MM.1S (cell line): ENCODE results near the gene DIS3L2.

Source experiments
- DNase-seq: peaks from one replicate; pipeline ENCODE4 v3.0.0-alpha.2; 2015
- H2AFZ ChIP-seq: fragments of 300-600 bp; sonication (generic); 2 replicates; pipeline ENCODE4 v1.6.0; 2016; ENCODE audit warnings: antibody characterized with exemption, low read length
- H3F3A ChIP-seq: fragments of 300-600 bp; sonication (generic); 2 replicates; pipeline ENCODE4 v1.6.1; 2016; ENCODE audit warnings: mild to moderate bottlenecking, antibody characterized with exemption, low read length, moderate library complexity, mixed read lengths; ENCODE audit not compliant: insufficient read depth
- H3K27ac ChIP-seq: fragments of 300-600 bp; sonication (generic); 2 replicates; pipeline ENCODE4 v1.5.1; 2016; ENCODE audit warnings: mild to moderate bottlenecking, low read length
- H3K27me3 ChIP-seq: fragments of 300-600 bp; sonication (generic); replicated peaks from 2 replicates; pipeline ENCODE4 v1.6.0; 2016; ENCODE audit warnings: low read length; ENCODE audit not compliant: insufficient read depth
- H3K36me3 ChIP-seq: fragments of 300-600 bp; sonication (generic); replicated peaks from 2 replicates; pipeline ENCODE4 v1.6.1; 2016; ENCODE audit warnings: mild to moderate bottlenecking, low read length, mixed read lengths; ENCODE audit not compliant: insufficient read depth
- H3K4me1 ChIP-seq: fragments of 300-600 bp; sonication (generic); 2 replicates; pipeline ENCODE4 v1.6.1; 2016; ENCODE audit warnings: low read length, mixed read lengths
- H3K4me2 ChIP-seq: fragments of 300-600 bp; sonication (generic); 2 replicates; pipeline ENCODE4 v1.6.0; 2016; ENCODE audit warnings: low read depth, low read length
- H3K4me3 ChIP-seq: fragments of 300-600 bp; sonication (generic); 2 replicates; pipeline ENCODE4 v1.5.1; 2016; ENCODE audit warnings: low read length, mixed read lengths
- H3K79me2 ChIP-seq: fragments of 300-600 bp; sonication (generic); 2 replicates; pipeline ENCODE4 v1.6.1; 2016; ENCODE audit warnings: mixed run types, low read length, mixed read lengths
- H3K9ac ChIP-seq: fragments of 300-600 bp; sonication (generic); 2 replicates; pipeline ENCODE4 v1.6.1; 2016; ENCODE audit warnings: low read length, mixed read lengths
- H3K9me2 ChIP-seq: fragments of 300-600 bp; sonication (generic); replicated peaks from 2 replicates; pipeline ENCODE4 v1.6.1; 2016; ENCODE audit warnings: mild to moderate bottlenecking, low read length, mixed read lengths; ENCODE audit not compliant: insufficient read depth
- H3K9me3 ChIP-seq: fragments of 300-600 bp; sonication (generic); replicated peaks from 2 replicates; pipeline ENCODE4 v1.6.1; 2016; ENCODE audit warnings: mild to moderate bottlenecking, low read length, mixed read lengths; ENCODE audit not compliant: insufficient read depth
- H4K20me1 ChIP-seq: fragments of 300-600 bp; sonication (generic); 2 replicates; pipeline ENCODE4 v1.6.1; 2016; ENCODE audit warnings: mild to moderate bottlenecking, low read length, moderate library complexity, mixed read lengths; ENCODE audit not compliant: insufficient read depth
- EZH2 ChIP-seq: fragments of 300-600 bp; sonication (generic); optimal IDR thresholded peaks from 2 replicates; pipeline ENCODE3; 2017; ENCODE audit warnings: low read depth, mild to moderate bottlenecking, antibody characterized with exemption, low read length, mixed read lengths
- EZH2phosphoT487 ChIP-seq: fragments of 300-600 bp; sonication (generic); IDR thresholded peaks from 2 replicates; pipeline ENCODE4 v1.6.1; 2018; ENCODE audit warnings: antibody characterized with exemption, low read length
- TF ChIP-seq, protein P1 (sequence below): fragments of 300-600 bp; sonication (generic); IDR thresholded peaks from 2 replicates; pipeline ENCODE4 v1.5.1; 2016; ENCODE audit warnings: antibody characterized with exemption, low read length, mixed read lengths

DIS3L2 gene

DNA sequence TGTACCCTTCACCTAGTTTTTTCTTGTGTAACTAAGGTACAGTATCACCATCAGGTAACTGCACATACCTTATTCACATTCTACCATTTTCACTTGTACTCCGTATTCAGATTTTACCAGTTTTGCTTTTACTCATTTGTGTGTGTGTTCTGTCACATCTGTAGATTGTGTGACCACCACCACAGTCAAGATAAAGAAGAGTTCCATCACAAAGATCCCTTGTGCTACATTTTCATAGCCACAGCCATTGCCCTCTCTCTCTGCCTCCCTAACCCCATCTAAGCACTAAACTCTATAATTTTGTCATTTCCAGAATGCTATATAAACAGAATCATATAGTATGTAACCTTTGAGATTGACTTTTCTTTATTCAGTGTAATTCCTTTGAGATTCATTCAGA lies 23.5 kb downstream of the DIS3L2 start:
- Histone ChIP-seq H3K79me2 (peaks cover 24% of the 10 kb centered on the region), H3K9me3 (no peaks in the 10 kb centered on the region), H4K20me1 (no peaks in the 10 kb centered on the region), H3F3A (no peaks in the 10 kb centered on the region), H3K9ac (no peak overlapping the region), H3K27me3 (no peaks in the 10 kb centered on the region), H3K36me3 (no peaks in the 10 kb centered on the region), H3K9me2 (no peaks in the 10 kb centered on the region), H3K4me3 (no peak overlapping the region), H3K27ac (no peak overlapping the region), H3K4me2 (no peak overlapping the region), H2AFZ (no peak overlapping the region), H3K4me1 (no peaks in the 10 kb centered on the region)
- TF ChIP-seq, protein P1, sequence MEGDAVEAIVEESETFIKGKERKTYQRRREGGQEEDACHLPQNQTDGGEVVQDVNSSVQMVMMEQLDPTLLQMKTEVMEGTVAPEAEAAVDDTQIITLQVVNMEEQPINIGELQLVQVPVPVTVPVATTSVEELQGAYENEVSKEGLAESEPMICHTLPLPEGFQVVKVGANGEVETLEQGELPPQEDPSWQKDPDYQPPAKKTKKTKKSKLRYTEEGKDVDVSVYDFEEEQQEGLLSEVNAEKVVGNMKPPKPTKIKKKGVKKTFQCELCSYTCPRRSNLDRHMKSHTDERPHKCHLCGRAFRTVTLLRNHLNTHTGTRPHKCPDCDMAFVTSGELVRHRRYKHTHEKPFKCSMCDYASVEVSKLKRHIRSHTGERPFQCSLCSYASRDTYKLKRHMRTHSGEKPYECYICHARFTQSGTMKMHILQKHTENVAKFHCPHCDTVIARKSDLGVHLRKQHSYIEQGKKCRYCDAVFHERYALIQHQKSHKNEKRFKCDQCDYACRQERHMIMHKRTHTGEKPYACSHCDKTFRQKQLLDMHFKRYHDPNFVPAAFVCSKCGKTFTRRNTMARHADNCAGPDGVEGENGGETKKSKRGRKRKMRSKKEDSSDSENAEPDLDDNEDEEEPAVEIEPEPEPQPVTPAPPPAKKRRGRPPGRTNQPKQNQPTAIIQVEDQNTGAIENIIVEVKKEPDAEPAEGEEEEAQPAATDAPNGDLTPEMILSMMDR = no peak
- TF ChIP-seq EZH2 = no peak
- TF ChIP-seq EZH2phosphoT487 = no peak
- DNase-seq = no peak

GRCh38 chr2:231985823-231986261 lies 24.3 kb downstream of the DIS3L2 start:
- H3K9ac ChIP-seq = no peak overlapping the region
- no peak overlapping the region for H3K4me3 ChIP-seq
- H3K27me3 ChIP-seq = no peaks in the 10 kb centered on the region
- H4K20me1 ChIP-seq = no peaks in the 10 kb centered on the region
- peaks cover 27% of the 10 kb centered on the region for H3K79me2 ChIP-seq
- H3K4me1 ChIP-seq = no peaks in the 10 kb centered on the region
- no peaks in the 10 kb centered on the region for H3K9me3 ChIP-seq
- H3K4me2 ChIP-seq = no peak overlapping the region
- TF ChIP-seq EZH2phosphoT487 = no peak
- TF ChIP-seq, protein P1 = no peak
- TF ChIP-seq EZH2 = no peak
- no peak overlapping the region for H3K27ac ChIP-seq
- no peak overlapping the region for H2AFZ ChIP-seq
- no peaks in the 10 kb centered on the region for H3F3A ChIP-seq
- no peaks in the 10 kb centered on the region for H3K36me3 ChIP-seq
- no peaks in the 10 kb centered on the region for H3K9me2 ChIP-seq
- DNase-seq = no peak

- Histone ChIP-seq H2AFZ (no peak overlapping the region), H3K79me2 (peaks cover 24% of the 10 kb centered on the region), H3K9ac (no peak overlapping the region), H3K9me3 (no peaks in the 10 kb centered on the region), H3K27ac (no peak overlapping the region), H3K4me2 (no peak overlapping the region), H3K4me3 (no peak overlapping the region), H3K4me1 (no peaks in the 10 kb centered on the region), H3K9me2 (no peaks in the 10 kb centered on the region), H3F3A (no peaks in the 10 kb centered on the region), H4K20me1 (no peaks in the 10 kb centered on the region), H3K36me3 (no peaks in the 10 kb centered on the region), H3K27me3 (no peaks in the 10 kb centered on the region)
- DNase-seq = no peak
- TF ChIP-seq EZH2phosphoT487 (no peak), EZH2 (no peak)
- TF ChIP-seq, protein P1 = no peak
Measured at GRCh38 chr2:231987124-231987727, 25.7 kb downstream of the DIS3L2 start.
